H1 (cell line): ENCODE results near the gene TRIP11. TPM values are rescaled to one million over a fixed set of nuclear protein-coding genes. Genes with fewer than 3 reads are reported as not detected.

Experiments used
- CTBP2 ChIP-seq: IDR thresholded peaks from 2 replicates; pipeline ENCODE4 v1.7.0; 2011; ENCODE audit warnings: borderline replicate concordance, mild to moderate bottlenecking, moderate library complexity, mixed read lengths, low read length; ENCODE audit not compliant: insufficient read depth, insufficient read length
- FOSL1 ChIP-seq: IDR thresholded peaks from 2 replicates; pipeline ENCODE4 v1.6.1; 2011; ENCODE audit warnings: mild to moderate bottlenecking, low read depth, low read length, moderate library complexity; ENCODE audit not compliant: insufficient read depth
- HDAC6 ChIP-seq: IDR thresholded peaks from one replicate; pipeline ENCODE4 v1.7.1; 2012; ENCODE audit warnings: low read depth, mild to moderate bottlenecking, inconsistent platforms, low read length, moderate library complexity
- RAD21 ChIP-seq, 2 experiments: IDR thresholded peaks in 1 of 2; conservative IDR thresholded peaks in 1 of 2; 2 replicates each; pipeline ENCODE4 v1.6.1; 2011; ENCODE audit warnings: low read depth in 2 of 2, low read length in 2 of 2, improper control_type of control experiment in 1 of 2, inconsistent platforms in 1 of 2, mild to moderate bottlenecking in 1 of 2, moderate library complexity in 1 of 2
- SIX5 ChIP-seq: IDR thresholded peaks from 2 replicates; pipeline ENCODE4 v1.6.1; 2011; ENCODE audit warnings: mild to moderate bottlenecking, low read depth, low read length
- polyA plus RNA-seq, 7 experiments: library from polyadenylated mRNA; depleted of rRNA in 3 of 7; stranded (reverse) in 5 of 7; unstranded in 2 of 7; fragments of >200 nt in 5 of 7; fragments of 200-250 nt in 2 of 7; gene quantifications; 1 replicate in 5 of 7; 2 replicates in 1 of 7; 4 replicates in 1 of 7; pipeline versions ENCODE4 v1.2.1 to v1.2.3, GENCODE V29; 2011 to 2013; ENCODE audit warnings: missing spikeins in 2 of 7, mixed read lengths in 2 of 7
- total RNA-seq: library from RNA; stranded (reverse); fragmentation: NEBNext Ultra II Directional; extraction: Animal tissue kit (Norgen Biotek cat#: 25700); gene quantifications from 2 replicates; pipeline ENCODE4 v1.2.1, GENCODE V29; 2021
- TF ChIP-seq, protein P1 (sequence below): fragments of 300-600 bp; sonication (generic); IDR thresholded peaks from 2 replicates; pipeline ENCODE4 v1.7.1; 2012; ENCODE audit warnings: low read length, moderate library complexity, mild to moderate bottlenecking, inconsistent platforms; ENCODE audit not compliant: insufficient replicate concordance

TRIP11 gene
- total and polyA plus RNA-seq, 2 of the 8 experiments (the other 6 are each of a cell fraction or from before 2014, with no cell fraction given): 3.3 to 30.4 TPM

DNA sequence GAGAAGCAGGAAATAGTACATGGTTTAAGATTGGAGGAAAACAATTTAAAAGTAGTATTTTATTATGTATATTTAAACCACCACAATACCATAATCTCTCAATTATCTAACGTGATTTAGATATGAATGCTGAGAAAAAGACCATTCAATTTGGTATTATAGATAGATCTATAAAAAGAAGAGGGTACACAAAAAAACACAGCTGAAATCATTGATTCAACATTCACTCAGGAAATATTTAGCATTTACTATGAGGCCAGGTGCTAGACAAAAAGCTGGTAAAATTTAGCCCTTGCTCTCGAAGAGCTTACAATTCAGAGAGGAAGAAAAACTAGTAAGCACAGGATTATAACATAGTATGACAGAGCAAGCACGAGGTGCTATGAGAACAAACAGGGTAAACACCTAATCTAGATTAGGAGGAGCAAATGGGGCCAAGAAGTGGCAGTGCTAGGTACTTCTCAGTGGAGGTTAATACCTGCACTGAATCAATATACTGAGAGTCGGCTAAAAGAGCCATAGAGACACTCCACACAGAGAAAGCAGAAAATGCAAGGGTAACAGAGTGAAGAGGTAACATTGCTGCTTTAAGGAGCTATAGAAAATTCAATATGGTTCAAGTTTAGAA, 27.6 kb downstream of the TRIP11 start (continued):
- TF ChIP-seq RAD21 (IDR thresholded peaks at IDR 0.05 in 1 of 2, conservative IDR thresholded peaks at IDR 0.05 in 1 of 2; ENCODE audit: low read depth in 2 of 2, low read length in 2 of 2) (no peak), CTBP2 (no peak), FOSL1 (no peak), HDAC6 (no peak), SIX5 (no peak)
- TF ChIP-seq, protein P1, sequence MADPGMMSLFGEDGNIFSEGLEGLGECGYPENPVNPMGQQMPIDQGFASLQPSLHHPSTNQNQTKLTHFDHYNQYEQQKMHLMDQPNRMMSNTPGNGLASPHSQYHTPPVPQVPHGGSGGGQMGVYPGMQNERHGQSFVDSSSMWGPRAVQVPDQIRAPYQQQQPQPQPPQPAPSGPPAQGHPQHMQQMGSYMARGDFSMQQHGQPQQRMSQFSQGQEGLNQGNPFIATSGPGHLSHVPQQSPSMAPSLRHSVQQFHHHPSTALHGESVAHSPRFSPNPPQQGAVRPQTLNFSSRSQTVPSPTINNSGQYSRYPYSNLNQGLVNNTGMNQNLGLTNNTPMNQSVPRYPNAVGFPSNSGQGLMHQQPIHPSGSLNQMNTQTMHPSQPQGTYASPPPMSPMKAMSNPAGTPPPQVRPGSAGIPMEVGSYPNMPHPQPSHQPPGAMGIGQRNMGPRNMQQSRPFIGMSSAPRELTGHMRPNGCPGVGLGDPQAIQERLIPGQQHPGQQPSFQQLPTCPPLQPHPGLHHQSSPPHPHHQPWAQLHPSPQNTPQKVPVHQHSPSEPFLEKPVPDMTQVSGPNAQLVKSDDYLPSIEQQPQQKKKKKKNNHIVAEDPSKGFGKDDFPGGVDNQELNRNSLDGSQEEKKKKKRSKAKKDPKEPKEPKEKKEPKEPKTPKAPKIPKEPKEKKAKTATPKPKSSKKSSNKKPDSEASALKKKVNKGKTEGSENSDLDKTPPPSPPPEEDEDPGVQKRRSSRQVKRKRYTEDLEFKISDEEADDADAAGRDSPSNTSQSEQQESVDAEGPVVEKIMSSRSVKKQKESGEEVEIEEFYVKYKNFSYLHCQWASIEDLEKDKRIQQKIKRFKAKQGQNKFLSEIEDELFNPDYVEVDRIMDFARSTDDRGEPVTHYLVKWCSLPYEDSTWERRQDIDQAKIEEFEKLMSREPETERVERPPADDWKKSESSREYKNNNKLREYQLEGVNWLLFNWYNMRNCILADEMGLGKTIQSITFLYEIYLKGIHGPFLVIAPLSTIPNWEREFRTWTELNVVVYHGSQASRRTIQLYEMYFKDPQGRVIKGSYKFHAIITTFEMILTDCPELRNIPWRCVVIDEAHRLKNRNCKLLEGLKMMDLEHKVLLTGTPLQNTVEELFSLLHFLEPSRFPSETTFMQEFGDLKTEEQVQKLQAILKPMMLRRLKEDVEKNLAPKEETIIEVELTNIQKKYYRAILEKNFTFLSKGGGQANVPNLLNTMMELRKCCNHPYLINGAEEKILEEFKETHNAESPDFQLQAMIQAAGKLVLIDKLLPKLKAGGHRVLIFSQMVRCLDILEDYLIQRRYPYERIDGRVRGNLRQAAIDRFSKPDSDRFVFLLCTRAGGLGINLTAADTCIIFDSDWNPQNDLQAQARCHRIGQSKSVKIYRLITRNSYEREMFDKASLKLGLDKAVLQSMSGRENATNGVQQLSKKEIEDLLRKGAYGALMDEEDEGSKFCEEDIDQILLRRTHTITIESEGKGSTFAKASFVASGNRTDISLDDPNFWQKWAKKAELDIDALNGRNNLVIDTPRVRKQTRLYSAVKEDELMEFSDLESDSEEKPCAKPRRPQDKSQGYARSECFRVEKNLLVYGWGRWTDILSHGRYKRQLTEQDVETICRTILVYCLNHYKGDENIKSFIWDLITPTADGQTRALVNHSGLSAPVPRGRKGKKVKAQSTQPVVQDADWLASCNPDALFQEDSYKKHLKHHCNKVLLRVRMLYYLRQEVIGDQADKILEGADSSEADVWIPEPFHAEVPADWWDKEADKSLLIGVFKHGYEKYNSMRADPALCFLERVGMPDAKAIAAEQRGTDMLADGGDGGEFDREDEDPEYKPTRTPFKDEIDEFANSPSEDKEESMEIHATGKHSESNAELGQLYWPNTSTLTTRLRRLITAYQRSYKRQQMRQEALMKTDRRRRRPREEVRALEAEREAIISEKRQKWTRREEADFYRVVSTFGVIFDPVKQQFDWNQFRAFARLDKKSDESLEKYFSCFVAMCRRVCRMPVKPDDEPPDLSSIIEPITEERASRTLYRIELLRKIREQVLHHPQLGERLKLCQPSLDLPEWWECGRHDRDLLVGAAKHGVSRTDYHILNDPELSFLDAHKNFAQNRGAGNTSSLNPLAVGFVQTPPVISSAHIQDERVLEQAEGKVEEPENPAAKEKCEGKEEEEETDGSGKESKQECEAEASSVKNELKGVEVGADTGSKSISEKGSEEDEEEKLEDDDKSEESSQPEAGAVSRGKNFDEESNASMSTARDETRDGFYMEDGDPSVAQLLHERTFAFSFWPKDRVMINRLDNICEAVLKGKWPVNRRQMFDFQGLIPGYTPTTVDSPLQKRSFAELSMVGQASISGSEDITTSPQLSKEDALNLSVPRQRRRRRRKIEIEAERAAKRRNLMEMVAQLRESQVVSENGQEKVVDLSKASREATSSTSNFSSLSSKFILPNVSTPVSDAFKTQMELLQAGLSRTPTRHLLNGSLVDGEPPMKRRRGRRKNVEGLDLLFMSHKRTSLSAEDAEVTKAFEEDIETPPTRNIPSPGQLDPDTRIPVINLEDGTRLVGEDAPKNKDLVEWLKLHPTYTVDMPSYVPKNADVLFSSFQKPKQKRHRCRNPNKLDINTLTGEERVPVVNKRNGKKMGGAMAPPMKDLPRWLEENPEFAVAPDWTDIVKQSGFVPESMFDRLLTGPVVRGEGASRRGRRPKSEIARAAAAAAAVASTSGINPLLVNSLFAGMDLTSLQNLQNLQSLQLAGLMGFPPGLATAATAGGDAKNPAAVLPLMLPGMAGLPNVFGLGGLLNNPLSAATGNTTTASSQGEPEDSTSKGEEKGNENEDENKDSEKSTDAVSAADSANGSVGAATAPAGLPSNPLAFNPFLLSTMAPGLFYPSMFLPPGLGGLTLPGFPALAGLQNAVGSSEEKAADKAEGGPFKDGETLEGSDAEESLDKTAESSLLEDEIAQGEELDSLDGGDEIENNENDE: no peak
